GM19025 (cell line): Measurements from ENCODE around the gene ABRACL.

Experiments used
- ATAC-seq: cut with Tn5 transposase; IDR thresholded peaks from one replicate; pipeline ENCODE4 v1.9.1; 2021; ENCODE audit warnings: mild to moderate bottlenecking, low read depth, moderate library complexity; ENCODE audit not compliant: unreplicated experiment

Gene ABRACL

GRCh38 chr6:139050770-139051313, 22.3 kb downstream of the ABRACL start:
- ATAC-seq = no peak

- no peak for ATAC-seq
These were observed 23.0 kb downstream of the ABRACL start for GRCh38 chr6:139051396-139052060.

- no peak for ATAC-seq
These were observed 24.8 kb downstream of the ABRACL start for GRCh38 chr6:139053382-139053781.

- no peak for ATAC-seq
These were observed 25.5 kb downstream of the ABRACL start for GRCh38 chr6:139054001-139054400.

- ATAC-seq = no peak
These were observed 27.2 kb downstream of the ABRACL start for GRCh38 chr6:139055709-139056108.

GRCh38 chr6:139058029-139058428, 29.5 kb downstream of the ABRACL start:
- ATAC-seq = no peak

GRCh38 chr6:139060332-139060731, 31.8 kb downstream of the ABRACL start:
- ATAC-seq = no peak

- no peak for ATAC-seq
These were observed 34.5 kb downstream of the ABRACL start for GRCh38 chr6:139062932-139063646.

GRCh38 chr6:139064981-139065665, 36.6 kb downstream of the ABRACL start:
- ATAC-seq = no peak

GRCh38 chr6:139066080-139066479, 37.5 kb downstream of the ABRACL start:
- no peak for ATAC-seq

- no peak for ATAC-seq
These were observed 40.3 kb downstream of the ABRACL start for GRCh38 chr6:139068846-139069245.

- no peak for ATAC-seq
These were observed 44.6 kb downstream of the ABRACL start for GRCh38 chr6:139073118-139073517.

GRCh38 chr6:139079018-139079417, 50.5 kb downstream of the ABRACL start:
- no peak for ATAC-seq

GRCh38 chr6:139080255-139080920, 51.8 kb downstream of the ABRACL start:
- ATAC-seq = no peak

GRCh38 chr6:139081471-139081870, 52.9 kb downstream of the ABRACL start:
- ATAC-seq = no peak

- no peak for ATAC-seq
These were observed 53.8 kb downstream of the ABRACL start for GRCh38 chr6:139082370-139082769.

GRCh38 chr6:139091826-139092225, 63.3 kb downstream of the ABRACL start:
- ATAC-seq = no peak
